ENCODE results near the gene KLHL12. TPM values are rescaled to one million over a fixed set of nuclear protein-coding genes. Genes with fewer than 3 reads are reported as not detected.
A peak's percentile ranks its signal among the peaks of the same experiment; 100 is the strongest.

Gene KLHL12
- total RNA-seq, result 10 to 100 TPM; 14.1 to 23.0 (median 21.5) TPM

DNA sequence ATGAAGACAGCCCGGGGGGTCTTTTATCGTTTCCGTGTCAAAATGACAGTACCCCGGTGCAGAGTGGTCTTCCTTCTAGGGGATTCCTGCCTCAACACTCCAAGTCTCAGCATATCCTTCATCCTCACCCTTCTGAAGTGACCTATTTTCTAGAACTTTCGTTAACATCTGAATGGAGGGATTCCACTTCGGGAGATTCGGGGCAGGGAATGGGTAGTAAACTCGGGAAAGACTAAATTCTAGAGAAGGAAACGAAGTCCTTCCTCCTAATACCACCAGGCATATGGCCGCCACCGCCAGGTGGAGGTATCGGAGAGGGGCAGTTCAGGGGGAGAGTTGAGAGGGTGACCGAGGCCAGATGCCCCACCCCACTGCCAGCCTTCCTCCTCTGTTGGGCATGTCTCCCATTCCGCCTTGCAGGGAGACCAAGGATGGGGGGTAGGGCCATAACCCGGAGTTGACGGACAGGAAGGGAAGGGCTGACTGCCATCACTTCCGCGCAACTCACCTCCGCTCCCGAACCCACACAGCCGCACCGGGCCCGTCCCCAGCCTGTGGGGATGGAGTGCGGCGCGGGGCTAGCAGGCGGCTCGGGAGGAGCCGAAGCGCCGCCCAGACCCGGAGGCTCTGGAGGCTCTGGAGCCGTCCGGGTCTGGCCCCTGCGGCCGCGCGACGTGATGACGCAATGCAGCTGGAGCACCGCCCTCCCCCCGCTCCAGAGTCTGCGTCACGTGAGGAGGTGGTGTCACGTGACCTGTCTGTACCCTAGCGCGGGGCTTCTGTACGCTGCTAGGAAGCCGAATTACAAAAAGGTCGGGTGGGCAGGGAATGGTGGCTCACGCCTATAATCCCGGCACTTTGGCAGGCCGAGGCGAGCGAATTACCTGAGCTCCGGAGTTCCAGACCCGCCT, at the start of gene KLHL12:
KLHL12 (minus strand) TSS at position 654 of the 911 bp plus-strand sequence. CDS start 2,072 bp downstream, outside the sequence.
- peak; percentile 86 for TF ChIP-seq POLR2AphosphoS5 (IDR thresholded peaks at IDR 0.05)
- TF ChIP-seq, protein P1, sequence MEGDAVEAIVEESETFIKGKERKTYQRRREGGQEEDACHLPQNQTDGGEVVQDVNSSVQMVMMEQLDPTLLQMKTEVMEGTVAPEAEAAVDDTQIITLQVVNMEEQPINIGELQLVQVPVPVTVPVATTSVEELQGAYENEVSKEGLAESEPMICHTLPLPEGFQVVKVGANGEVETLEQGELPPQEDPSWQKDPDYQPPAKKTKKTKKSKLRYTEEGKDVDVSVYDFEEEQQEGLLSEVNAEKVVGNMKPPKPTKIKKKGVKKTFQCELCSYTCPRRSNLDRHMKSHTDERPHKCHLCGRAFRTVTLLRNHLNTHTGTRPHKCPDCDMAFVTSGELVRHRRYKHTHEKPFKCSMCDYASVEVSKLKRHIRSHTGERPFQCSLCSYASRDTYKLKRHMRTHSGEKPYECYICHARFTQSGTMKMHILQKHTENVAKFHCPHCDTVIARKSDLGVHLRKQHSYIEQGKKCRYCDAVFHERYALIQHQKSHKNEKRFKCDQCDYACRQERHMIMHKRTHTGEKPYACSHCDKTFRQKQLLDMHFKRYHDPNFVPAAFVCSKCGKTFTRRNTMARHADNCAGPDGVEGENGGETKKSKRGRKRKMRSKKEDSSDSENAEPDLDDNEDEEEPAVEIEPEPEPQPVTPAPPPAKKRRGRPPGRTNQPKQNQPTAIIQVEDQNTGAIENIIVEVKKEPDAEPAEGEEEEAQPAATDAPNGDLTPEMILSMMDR (IDR thresholded peaks at IDR 0.05), result peak in 3 of 4 experiments; percentile 59 to 64 (median 64)
- TF ChIP-seq POLR2A (IDR thresholded peaks at IDR 0.05), result peak; percentile 91 to 93
- TF ChIP-seq EP300 (IDR thresholded peaks at IDR 0.05), result no peak
- peak; percentile 98 for ATAC-seq
- H3K9me3 ChIP-seq, result no peaks in the 10 kb centered on the region
- 3% methylated on average over 8 to 12 of the region's 57 CpGs for WGBS, 2 donors (ENCODE audit: low coverage in 1 of 2)
- peaks cover 0 to 21% (median 0%) of the 10 kb centered on the region in 3 donors for H3K4me1 ChIP-seq
- peaks cover 0 to 25% of the 10 kb centered on the region in 2 donors for H3K36me3 ChIP-seq
- peak within 1 kb of the TSS; percentile 60 to 78 for H3K4me3 ChIP-seq
- H3K27ac ChIP-seq, result peak within 1 kb of the TSS; percentile 73 to 97 (median 92)
- H3K27me3 ChIP-seq, result no peaks in the 10 kb centered on the region

DNA sequence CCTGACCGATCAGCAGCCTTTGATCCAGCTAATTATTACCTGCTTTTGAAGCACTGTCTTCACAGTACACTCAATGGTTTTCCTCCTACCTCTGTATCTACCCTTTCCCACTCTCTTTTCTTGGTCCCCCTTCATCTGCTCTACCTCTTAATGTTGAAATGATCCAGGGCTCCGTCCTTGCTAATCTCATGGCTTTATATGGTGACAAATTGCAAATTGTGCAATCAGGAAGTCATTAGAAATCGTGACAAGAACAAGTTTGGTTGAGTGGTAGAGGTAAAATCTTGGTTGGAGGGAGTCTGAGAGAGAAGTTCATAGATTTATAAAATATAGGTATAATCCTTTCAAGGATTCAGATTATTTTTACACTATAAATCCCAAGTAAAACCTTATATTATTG, 49.6 kb upstream of the KLHL12 start:
- Histone ChIP-seq H3K9me3 (no peaks in the 10 kb centered on the region), H3K4me1 (no peaks in the 10 kb centered on the region), H3K36me3 (no peaks in the 10 kb centered on the region), H3K27ac (no peak overlapping the region), H3K27me3 (peaks cover 30% of the 10 kb centered on the region), H3K4me3 (no peak overlapping the region)
- WGBS, 2 donors (ENCODE audit: low coverage in 1 of 2), result 33 to 34% methylated on average over 2 to 3 of the region's 3 CpGs
- no peak for TF ChIP-seq POLR2A (IDR thresholded peaks at IDR 0.05)
- no peak for TF ChIP-seq POLR2AphosphoS5 (IDR thresholded peaks at IDR 0.05)
- TF ChIP-seq, protein P1 (IDR thresholded peaks at IDR 0.05), result no peak
- TF ChIP-seq EP300 (IDR thresholded peaks at IDR 0.05), result no peak
- ATAC-seq, result no peak

DNA sequence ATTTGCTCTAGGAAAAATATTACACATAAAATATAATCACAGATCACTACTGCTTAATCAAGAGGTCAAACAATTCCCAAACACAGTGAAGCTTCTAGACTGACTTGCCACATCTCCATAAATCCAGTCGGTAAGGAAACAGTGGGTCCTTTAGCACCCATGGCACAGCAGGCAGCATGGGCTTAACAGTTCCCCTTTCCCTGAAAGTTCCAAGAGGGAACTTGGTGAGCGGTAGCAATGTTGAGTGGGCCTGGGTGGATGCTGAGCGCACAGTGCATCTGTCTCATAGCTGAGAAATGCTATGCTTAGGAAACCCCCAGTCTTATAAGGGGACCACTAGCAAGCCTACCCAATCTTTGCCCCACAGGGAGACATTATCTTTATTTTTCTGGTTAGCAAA, 47.8 kb upstream of the KLHL12 start:
- no peak overlapping the region for H3K27ac ChIP-seq
- H3K4me1 ChIP-seq, result no peaks in the 10 kb centered on the region
- no peaks in the 10 kb centered on the region for H3K36me3 ChIP-seq
- no peak for TF ChIP-seq POLR2A (IDR thresholded peaks at IDR 0.05)
- TF ChIP-seq, protein P1 (IDR thresholded peaks at IDR 0.05), result no peak
- no peak for TF ChIP-seq POLR2AphosphoS5 (IDR thresholded peaks at IDR 0.05)
- no peak for TF ChIP-seq EP300 (IDR thresholded peaks at IDR 0.05)
- no peaks in the 10 kb centered on the region for H3K9me3 ChIP-seq
- peaks cover 30% of the 10 kb centered on the region for H3K27me3 ChIP-seq
- H3K4me3 ChIP-seq, result no peak overlapping the region
- no peak for ATAC-seq
- 71 to 73% methylated on average over 1 to 3 of the region's 3 CpGs for WGBS, 2 donors (ENCODE audit: low coverage in 1 of 2)

DNA sequence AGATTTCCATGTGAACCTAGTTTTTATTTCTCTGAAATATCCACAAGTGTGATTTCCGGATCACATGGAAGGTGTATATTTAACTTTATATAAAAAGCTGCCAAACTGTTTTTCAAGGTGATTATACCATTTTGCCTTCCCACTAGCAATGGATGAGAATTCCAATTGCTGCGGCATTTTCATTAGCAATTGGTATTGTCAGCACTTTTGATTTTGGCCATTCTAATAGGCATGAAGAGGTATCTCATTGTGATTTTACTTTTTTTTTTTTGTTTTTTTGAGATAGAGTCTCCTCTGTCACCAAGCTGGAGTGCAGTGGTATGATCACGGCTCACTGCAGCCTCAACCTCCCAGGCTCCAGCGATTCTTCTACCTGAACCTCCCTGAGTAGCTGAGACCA, 45.0 kb upstream of the KLHL12 start:
- TF ChIP-seq, protein P1 (IDR thresholded peaks at IDR 0.05), result no peak
- no peak for TF ChIP-seq POLR2AphosphoS5 (IDR thresholded peaks at IDR 0.05)
- no peak for TF ChIP-seq POLR2A (IDR thresholded peaks at IDR 0.05)
- WGBS, 2 donors (ENCODE audit: low coverage in 1 of 2), result 50 to 57% methylated on average over 3 to 4 of the region's 4 CpGs
- no peaks in the 10 kb centered on the region for H3K9me3 ChIP-seq
- peaks cover 0 to 20% (median 0%) of the 10 kb centered on the region in 3 donors for H3K4me1 ChIP-seq
- H3K36me3 ChIP-seq, result no peaks in the 10 kb centered on the region
- no peak overlapping the region for H3K27ac ChIP-seq
- ATAC-seq, result no peak
- peaks cover 8% of the 10 kb centered on the region for H3K27me3 ChIP-seq
- no peak overlapping the region for H3K4me3 ChIP-seq

Measured in gastroesophageal sphincter (tissue), 4 donors.